IPS DF 19.7 (cell line): ENCODE results near the gene SMC4.

Source experiments
- DNase-seq: peaks from one replicate; pipeline ENCODE4 v3.0.0-alpha.2; 2013; ENCODE audit warnings: low read depth, low spot score

SMC4 gene

GRCh38 chr3:160475884-160476283 is 76.4 kb downstream of the SMC4 start:
- DNase-seq: no peak

GRCh38 chr3:160477750-160478149 is 78.3 kb downstream of the SMC4 start:
- DNase-seq: no peak

- DNase-seq: no peak
These were observed 78.9 kb downstream of the SMC4 start for GRCh38 chr3:160478338-160478737.

- DNase-seq: no peak
These were observed 79.9 kb downstream of the SMC4 start for GRCh38 chr3:160479376-160479775.

DNA sequence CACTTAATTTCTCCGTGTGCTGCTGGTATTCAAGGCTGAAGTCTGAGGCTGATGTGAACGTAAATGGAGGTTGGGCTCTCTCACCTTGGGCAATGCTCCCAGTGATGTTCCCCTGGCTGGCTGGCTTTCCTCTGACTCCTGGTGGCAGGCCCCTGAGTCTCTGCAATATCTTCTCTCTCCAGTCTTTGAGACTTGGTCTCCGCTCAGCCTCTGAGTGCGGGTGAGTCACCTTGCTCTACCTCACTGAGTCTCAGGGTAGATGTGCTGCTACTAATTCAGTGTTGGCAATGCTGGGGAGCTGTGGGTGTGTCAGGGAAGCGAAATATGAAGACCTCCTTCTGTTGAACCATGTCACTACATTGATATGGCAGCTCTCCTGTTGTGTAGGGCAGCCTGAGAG is 81.5 kb downstream of the SMC4 start:
- no peak for DNase-seq

DNA sequence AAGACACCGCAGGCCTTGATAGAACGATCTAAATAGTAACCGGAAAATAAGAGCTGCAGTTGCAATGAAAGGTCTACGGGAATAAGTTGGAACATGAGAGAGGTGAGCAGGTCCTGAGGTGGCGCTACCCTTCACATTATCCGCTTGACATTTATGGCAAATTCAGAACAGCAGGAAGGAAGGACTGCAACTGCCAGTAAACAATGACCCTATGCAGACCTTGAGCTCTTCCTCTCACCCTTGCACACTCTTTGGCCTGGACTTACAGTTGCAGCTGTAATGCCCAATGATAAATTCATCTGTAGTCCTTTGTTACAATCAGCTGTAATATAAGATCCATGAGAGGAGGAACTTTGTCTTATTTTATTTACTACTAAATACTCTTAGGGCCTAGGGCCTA is 82.4 kb downstream of the SMC4 start:
- no peak for DNase-seq

DNA sequence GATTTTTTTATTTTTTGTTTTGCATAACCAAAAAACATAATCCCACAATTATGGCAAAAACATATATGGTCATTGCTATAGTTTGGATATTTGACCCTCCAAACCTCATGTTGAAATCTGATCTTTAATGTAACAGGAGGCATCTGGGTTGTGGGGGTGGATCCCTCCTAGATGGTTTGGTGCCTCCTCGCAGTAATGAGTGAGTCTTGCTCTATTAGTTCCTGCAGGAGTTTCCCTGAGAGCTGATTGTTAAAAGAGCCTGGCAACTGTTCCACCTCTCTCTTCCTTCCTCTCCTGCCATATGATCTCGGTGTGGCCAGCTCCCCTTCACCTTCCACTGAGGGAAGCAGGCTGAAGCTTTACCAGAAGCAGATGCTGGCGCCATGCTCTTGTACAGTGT is 83.3 kb downstream of the SMC4 start:
- no peak for DNase-seq
